GM19467 (cell line): Measurements from ENCODE around the gene PCK2.
A peak's percentile ranks its signal among the peaks of the same experiment; 100 is the strongest.

Source experiments
- ATAC-seq: cut with Tn5 transposase; IDR thresholded peaks from one replicate; pipeline ENCODE4 v1.9.1; 2021; ENCODE audit warnings: mild to moderate bottlenecking, moderate library complexity; ENCODE audit not compliant: unreplicated experiment

Gene PCK2

GRCh38 chr14:24135834-24136683 is 41.9 kb downstream of the PCK2 start, which contains the start of gene PSME1:
TSS of gene PSME1 (plus strand) at chr14:24136194. CDS start at chr14:24136263, 69 bp downstream.
- peak; percentile 83 for ATAC-seq

GRCh38 chr14:24136684-24137528 is 42.8 kb downstream of the PCK2 start:
- no peak for ATAC-seq

- no peak for ATAC-seq
Measured at GRCh38 chr14:24137529-24138395, 43.7 kb downstream of the PCK2 start.

GRCh38 chr14:24138396-24139271 is 44.5 kb downstream of the PCK2 start:
- no peak for ATAC-seq

- ATAC-seq, result no peak
Measured at GRCh38 chr14:24139272-24139934, 45.3 kb downstream of the PCK2 start.

- peak; percentile 85 for ATAC-seq
Measured at GRCh38 chr14:24141097-24141880, 47.2 kb downstream of the PCK2 start, which contains the start of gene EMC9. TSS of gene EMC9 (minus strand) at chr14:24141591. CDS start at chr14:24141304, 287 bp downstream.

- ATAC-seq, result no peak
Measured at GRCh38 chr14:24143511-24143910, 49.4 kb downstream of the PCK2 start.

- no peak for ATAC-seq
Measured at GRCh38 chr14:24144451-24144850, 50.3 kb downstream of the PCK2 start.

GRCh38 chr14:24145219-24145618 is 51.1 kb downstream of the PCK2 start:
- no peak for ATAC-seq

- no peak for ATAC-seq
Measured at GRCh38 chr14:24145690-24146452, 51.8 kb downstream of the PCK2 start.

- ATAC-seq, result peak; percentile 59
Measured at GRCh38 chr14:24146453-24146977, 52.4 kb downstream of the PCK2 start, which contains the start of gene PSME2. TSS of gene PSME2 (minus strand) at chr14:24146610. CDS start at chr14:24146581, 29 bp downstream.

GRCh38 chr14:24146978-24147760 is 53.1 kb downstream of the PCK2 start, which contains the start of gene RNF31:
TSS of gene RNF31 (plus strand) at chr14:24147498. CDS start at chr14:24147699, 201 bp downstream.
- peak; percentile 78 for ATAC-seq

- ATAC-seq, result no peak
Measured at GRCh38 chr14:24147761-24148428, 53.8 kb downstream of the PCK2 start.

GRCh38 chr14:24149302-24149969 is 55.3 kb downstream of the PCK2 start:
- ATAC-seq, result no peak

GRCh38 chr14:24150061-24150460 is 56.0 kb downstream of the PCK2 start:
- ATAC-seq, result no peak
